ENCODE data around the gene TCTN2.

TCTN2 gene

GRCh38 chr12:123734268-123734667 lies 63.4 kb downstream of the TCTN2 start:
- Histone ChIP-seq H3F3A (ENCODE audit: insufficient read depth, low read length) (no peaks in the 10 kb centered on the region), H3K27ac (ENCODE audit: low read length) (no peak overlapping the region), H4K20me1 (ENCODE audit: insufficient read depth, low read length) (no peaks in the 10 kb centered on the region), H3K9ac (ENCODE audit: low read length) (no peak overlapping the region), H3K79me2 (ENCODE audit: low read length) (no peaks in the 10 kb centered on the region), H3K4me1 (ENCODE audit: low read length) (no peaks in the 10 kb centered on the region), H3K27me3 (replicated peaks; ENCODE audit: insufficient read depth, low read length) (no peaks in the 10 kb centered on the region), H3K4me3 (ENCODE audit: low read length) (no peak overlapping the region), H3K9me3 (replicated peaks; ENCODE audit: insufficient read depth, low read length) (no peaks in the 10 kb centered on the region), H3K36me3 (replicated peaks; ENCODE audit: insufficient read depth, low read length) (no peaks in the 10 kb centered on the region), H2AFZ (ENCODE audit: low read length) (no peak overlapping the region), H3K4me2 (ENCODE audit: low read depth, low read length) (no peak overlapping the region), H3K9me2 (replicated peaks; ENCODE audit: insufficient read depth, low read length) (no peaks in the 10 kb centered on the region)
- DNase-seq: no peak
- TF ChIP-seq CTCF (IDR thresholded peaks at IDR 0.05; ENCODE audit: low read length) (no peak), EZH2phosphoT487 (IDR thresholded peaks at IDR 0.05; ENCODE audit: low read length) (no peak), EZH2 (optimal IDR thresholded peaks at IDR 0.05; ENCODE audit: low read depth, low read length) (no peak)

- Histone ChIP-seq H3K36me3 (replicated peaks; ENCODE audit: insufficient read depth, low read length) (no peaks in the 10 kb centered on the region), H3K9ac (ENCODE audit: low read length) (no peak overlapping the region), H3K27me3 (replicated peaks; ENCODE audit: insufficient read depth, low read length) (no peaks in the 10 kb centered on the region), H3K79me2 (ENCODE audit: low read length) (no peaks in the 10 kb centered on the region), H2AFZ (ENCODE audit: low read length) (no peak overlapping the region), H4K20me1 (ENCODE audit: insufficient read depth, low read length) (no peaks in the 10 kb centered on the region), H3K4me1 (ENCODE audit: low read length) (no peaks in the 10 kb centered on the region), H3K4me2 (ENCODE audit: low read depth, low read length) (no peak overlapping the region), H3K9me2 (replicated peaks; ENCODE audit: insufficient read depth, low read length) (no peaks in the 10 kb centered on the region), H3K27ac (ENCODE audit: low read length) (no peak overlapping the region), H3F3A (ENCODE audit: insufficient read depth, low read length) (no peaks in the 10 kb centered on the region), H3K9me3 (replicated peaks; ENCODE audit: insufficient read depth, low read length) (no peaks in the 10 kb centered on the region), H3K4me3 (ENCODE audit: low read length) (no peak overlapping the region)
- DNase-seq: no peak
- TF ChIP-seq CTCF (IDR thresholded peaks at IDR 0.05; ENCODE audit: low read length): no peak
- no peak for TF ChIP-seq EZH2 (optimal IDR thresholded peaks at IDR 0.05; ENCODE audit: low read depth, low read length)
- no peak for TF ChIP-seq EZH2phosphoT487 (IDR thresholded peaks at IDR 0.05; ENCODE audit: low read length)
Observed at GRCh38 chr12:123741937-123742572, 71.1 kb downstream of the TCTN2 start.

GRCh38 chr12:123743002-123743401 lies 72.1 kb downstream of the TCTN2 start:
- TF ChIP-seq EZH2 (optimal IDR thresholded peaks at IDR 0.05; ENCODE audit: low read depth, low read length) (no peak), EZH2phosphoT487 (IDR thresholded peaks at IDR 0.05; ENCODE audit: low read length) (no peak), CTCF (IDR thresholded peaks at IDR 0.05; ENCODE audit: low read length) (no peak)
- Histone ChIP-seq H3K79me2 (ENCODE audit: low read length) (no peaks in the 10 kb centered on the region), H3K4me2 (ENCODE audit: low read depth, low read length) (no peak overlapping the region), H3F3A (ENCODE audit: insufficient read depth, low read length) (no peaks in the 10 kb centered on the region), H2AFZ (ENCODE audit: low read length) (no peak overlapping the region), H3K4me1 (ENCODE audit: low read length) (no peaks in the 10 kb centered on the region), H4K20me1 (ENCODE audit: insufficient read depth, low read length) (no peaks in the 10 kb centered on the region), H3K27ac (ENCODE audit: low read length) (no peak overlapping the region), H3K36me3 (replicated peaks; ENCODE audit: insufficient read depth, low read length) (no peaks in the 10 kb centered on the region), H3K9me3 (replicated peaks; ENCODE audit: insufficient read depth, low read length) (no peaks in the 10 kb centered on the region), H3K4me3 (ENCODE audit: low read length) (no peak overlapping the region), H3K9ac (ENCODE audit: low read length) (no peak overlapping the region), H3K27me3 (replicated peaks; ENCODE audit: insufficient read depth, low read length) (no peaks in the 10 kb centered on the region), H3K9me2 (replicated peaks; ENCODE audit: insufficient read depth, low read length) (no peaks in the 10 kb centered on the region)
- no peak for DNase-seq
